ENCODE measurements around the gene NDUFB6.
"Not testable (repeated sequence)": the region's sequence is repeated elsewhere in the genome, so short reads cannot be mapped to it uniquely, and the experiment has no call there.

The NDUFB6 gene

DNA sequence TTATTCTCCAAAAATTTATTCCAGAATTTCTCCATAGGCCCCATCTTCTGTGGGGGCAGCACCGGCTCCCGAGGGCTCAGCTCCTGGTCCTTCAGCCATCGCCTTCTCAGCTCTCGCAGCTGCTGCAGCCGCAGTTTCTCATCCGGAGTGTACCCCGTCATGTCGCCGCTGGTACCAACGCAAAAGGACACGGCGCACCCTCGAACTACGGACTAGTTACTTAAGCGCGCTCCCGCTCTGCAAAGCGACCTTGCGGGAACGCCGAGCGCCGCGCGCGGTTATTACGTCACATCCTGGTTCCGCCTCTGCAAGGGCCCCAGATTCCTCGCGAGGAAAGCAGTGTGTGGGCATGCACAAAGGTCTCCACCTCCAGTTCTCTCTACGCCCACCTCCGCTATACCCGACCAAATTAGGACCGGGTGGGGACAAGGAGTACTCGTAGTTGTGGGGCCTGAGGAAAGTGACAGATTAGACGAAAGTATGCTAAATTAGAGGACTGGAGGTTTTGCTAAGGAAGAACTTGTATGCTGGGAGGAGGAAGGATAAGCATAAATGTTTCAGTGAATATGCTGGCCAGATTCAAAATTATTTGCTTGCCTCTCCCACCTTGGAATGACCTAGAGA, at the start of gene NDUFB6:
Gene NDUFB6, minus strand, starts transcription at position 260 of the 624 bp plus-strand sequence. Its CDS starts 99 bp downstream, at position 161.
- H3K4me1 Mint-ChIP-seq, result peaks cover 13% of the 10 kb centered on the region

DNA sequence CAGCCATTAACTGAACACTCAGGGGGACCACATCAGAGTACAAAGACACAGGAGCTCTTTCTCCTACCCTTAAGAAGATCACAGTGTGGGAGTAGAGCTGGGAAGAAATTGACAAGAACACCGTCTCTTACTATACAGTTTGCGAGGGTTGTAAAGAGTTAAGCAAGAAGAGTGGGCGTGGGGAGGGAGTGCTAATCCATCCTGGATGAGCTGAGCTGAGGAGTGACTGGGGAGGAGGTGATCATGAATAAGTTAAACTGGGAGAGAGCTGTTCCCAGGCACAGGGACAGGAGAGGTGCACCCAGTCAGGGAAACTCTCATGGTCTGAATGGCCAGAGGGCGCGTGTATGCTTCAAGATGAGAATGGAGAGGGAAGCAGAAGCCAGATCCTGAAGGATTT, 45.3 kb upstream of the NDUFB6 start:
- Mint-ChIP-seq H3K36me3 (no peaks in the 10 kb centered on the region), H3K27ac (no peak overlapping the region), H3K4me3 (no peak overlapping the region), H3K9me3 (no peaks in the 10 kb centered on the region), H3K27me3 (peaks cover 10% of the 10 kb centered on the region), H3K4me1 (no peaks in the 10 kb centered on the region)
- DNase-seq (ENCODE audit: low spot score in 2 of 2), result no peak
- ATAC-seq (ENCODE audit: low read depth), result no peak

More for the DNA sequence above, at the start of gene NDUFB6:
- H3K4me3 Mint-ChIP-seq, result peak within 1 kb of the TSS; percentile 98
- no peaks in the 10 kb centered on the region for H3K27me3 Mint-ChIP-seq
- no peaks in the 10 kb centered on the region for H3K9me3 Mint-ChIP-seq
- H3K27ac Mint-ChIP-seq, result peak within 1 kb of the TSS; percentile 93
- peak; percentile 84 for ATAC-seq (ENCODE audit: low read depth)
- DNase-seq (ENCODE audit: low spot score in 2 of 2), result peak; percentile 89 to 94
- peaks cover 7% of the 10 kb centered on the region for H3K36me3 Mint-ChIP-seq

DNA sequence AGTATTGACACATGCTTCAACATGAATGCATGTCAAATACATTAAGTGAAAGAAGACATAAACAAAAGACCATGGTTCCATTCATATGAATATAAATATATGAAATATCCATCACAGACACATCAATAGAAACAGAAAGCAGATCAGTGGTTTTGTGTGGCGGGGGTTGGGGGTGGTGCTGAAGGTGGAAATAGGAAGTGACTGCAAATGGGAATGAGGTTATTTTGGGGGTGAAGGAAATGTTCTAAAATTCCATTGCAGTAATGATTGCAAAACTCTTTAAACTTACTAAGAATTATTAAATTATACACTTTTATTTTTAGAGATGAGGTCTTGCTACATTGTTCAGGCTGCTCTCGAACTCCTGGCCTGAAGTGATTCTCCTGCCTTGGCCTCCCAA, 33.9 kb upstream of the NDUFB6 start:
- peaks cover 8% of the 10 kb centered on the region for H3K4me1 Mint-ChIP-seq
- H3K36me3 Mint-ChIP-seq, result peaks cover 2% of the 10 kb centered on the region
- ATAC-seq (ENCODE audit: low read depth) (no peak), DNase-seq (ENCODE audit: low spot score in 2 of 2) (no peak)
- H3K27ac Mint-ChIP-seq, result no peak overlapping the region
- peaks cover 3% of the 10 kb centered on the region for H3K27me3 Mint-ChIP-seq
- peaks cover 2% of the 10 kb centered on the region for H3K9me3 Mint-ChIP-seq
- no peak overlapping the region for H3K4me3 Mint-ChIP-seq

DNA sequence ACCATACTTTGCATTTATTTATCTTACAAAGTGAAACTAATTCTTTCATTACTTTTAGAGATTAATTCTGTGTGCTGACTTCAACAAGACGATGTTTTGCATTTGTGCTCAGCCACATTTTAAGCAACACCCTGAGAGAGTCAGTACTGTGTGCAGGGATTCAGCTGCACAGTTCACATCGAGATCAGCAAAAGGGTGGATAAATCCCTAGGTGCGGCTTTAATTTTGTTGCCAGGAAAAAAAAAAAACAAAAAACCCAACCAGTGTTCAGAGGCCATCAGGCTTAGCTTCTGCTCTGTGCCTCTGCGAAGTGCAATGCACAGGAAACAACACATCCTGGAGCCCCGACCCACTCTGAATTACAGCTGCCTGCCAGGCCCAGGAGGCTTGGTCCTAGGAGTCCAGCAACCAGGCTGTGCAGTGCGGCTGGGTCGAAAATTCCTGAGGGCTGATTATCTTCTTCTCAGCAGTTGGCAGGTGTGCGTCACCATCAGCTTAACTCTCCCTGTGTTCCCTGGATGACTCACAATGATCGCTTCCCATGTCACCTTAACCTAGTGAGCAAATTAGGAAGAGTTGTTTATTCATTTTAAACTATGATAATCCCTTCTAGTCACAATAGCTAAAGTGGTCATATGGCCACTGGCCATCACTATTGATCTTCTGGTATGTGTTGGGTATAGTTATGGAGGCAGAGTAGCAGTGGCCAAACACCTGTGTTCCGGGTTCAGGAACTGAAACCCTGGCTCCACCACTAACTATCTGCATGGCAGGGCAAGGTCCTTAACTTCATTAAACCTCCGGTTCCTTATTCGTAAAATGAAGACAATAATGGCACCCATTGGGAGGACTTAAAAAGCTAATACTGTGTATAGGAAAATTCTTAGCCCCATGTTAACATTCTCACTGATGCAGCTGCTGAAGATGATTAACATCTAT, 31.2 kb upstream of the NDUFB6 start:
- H3K27me3 Mint-ChIP-seq, result no peaks in the 10 kb centered on the region
- DNase-seq (ENCODE audit: low spot score in 2 of 2) (peak in 1 of 2 donors; percentile 17), ATAC-seq (ENCODE audit: low read depth) (peak; percentile 95)
- H3K36me3 Mint-ChIP-seq, result peaks cover 2% of the 10 kb centered on the region
- H3K27ac Mint-ChIP-seq, result peak overlapping the region; percentile 64
- H3K4me1 Mint-ChIP-seq, result peaks cover 14% of the 10 kb centered on the region
- H3K4me3 Mint-ChIP-seq, result peak overlapping the region; percentile 74
- peaks cover 2% of the 10 kb centered on the region for H3K9me3 Mint-ChIP-seq

DNA sequence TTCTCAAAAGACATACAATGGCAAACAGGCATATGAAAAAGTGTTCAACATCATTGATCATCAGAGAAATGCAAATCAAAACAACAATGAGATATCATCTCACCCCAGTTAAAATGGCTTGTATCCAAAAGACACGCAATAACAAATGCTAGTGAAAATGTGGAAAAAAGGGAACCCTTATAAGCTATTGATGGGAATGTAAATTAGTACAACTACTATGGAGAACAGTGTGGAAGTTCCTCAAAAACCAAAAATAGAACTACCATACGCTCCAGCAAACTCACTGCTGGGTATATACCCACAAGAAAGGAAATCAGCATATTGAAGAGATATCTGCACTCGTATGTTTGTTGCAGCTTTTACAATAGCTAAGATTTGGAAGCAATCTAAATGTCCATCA, 26.1 kb upstream of the NDUFB6 start:
- H3K36me3 Mint-ChIP-seq; H3K27me3 Mint-ChIP-seq; ATAC-seq (ENCODE audit: low read depth); H3K9me3 Mint-ChIP-seq; H3K27ac Mint-ChIP-seq; DNase-seq (ENCODE audit: low spot score in 2 of 2); H3K4me3 Mint-ChIP-seq: not testable (repeated sequence)
- peaks cover 10% of the 10 kb centered on the region for H3K4me1 Mint-ChIP-seq

DNA sequence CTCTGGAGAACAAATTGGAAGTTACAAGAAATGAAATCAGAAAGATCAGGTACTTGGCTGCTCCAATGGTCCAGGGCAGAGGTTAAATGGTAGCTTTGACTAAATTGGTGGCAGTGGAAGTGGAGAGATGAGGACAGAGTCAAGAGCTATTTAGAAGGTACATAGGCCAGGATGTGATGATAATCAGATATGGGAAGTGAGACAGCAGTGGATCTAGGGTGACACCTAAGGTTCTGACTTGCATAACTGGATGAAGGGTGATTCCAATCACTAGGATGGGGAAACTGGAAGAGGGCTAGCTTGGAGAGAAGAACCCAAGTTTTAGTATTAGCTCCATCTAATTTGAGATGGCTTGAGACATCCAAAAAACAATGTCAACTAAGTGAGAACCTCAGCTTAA, 24.0 kb upstream of the NDUFB6 start:
- Mint-ChIP-seq H3K27ac (no peak overlapping the region), H3K4me1 (peaks cover 10% of the 10 kb centered on the region), H3K36me3 (no peaks in the 10 kb centered on the region), H3K4me3 (no peak overlapping the region), H3K9me3 (no peaks in the 10 kb centered on the region), H3K27me3 (peaks cover 2% of the 10 kb centered on the region)
- DNase-seq (ENCODE audit: low spot score in 2 of 2) (no peak), ATAC-seq (ENCODE audit: low read depth) (no peak)

DNA sequence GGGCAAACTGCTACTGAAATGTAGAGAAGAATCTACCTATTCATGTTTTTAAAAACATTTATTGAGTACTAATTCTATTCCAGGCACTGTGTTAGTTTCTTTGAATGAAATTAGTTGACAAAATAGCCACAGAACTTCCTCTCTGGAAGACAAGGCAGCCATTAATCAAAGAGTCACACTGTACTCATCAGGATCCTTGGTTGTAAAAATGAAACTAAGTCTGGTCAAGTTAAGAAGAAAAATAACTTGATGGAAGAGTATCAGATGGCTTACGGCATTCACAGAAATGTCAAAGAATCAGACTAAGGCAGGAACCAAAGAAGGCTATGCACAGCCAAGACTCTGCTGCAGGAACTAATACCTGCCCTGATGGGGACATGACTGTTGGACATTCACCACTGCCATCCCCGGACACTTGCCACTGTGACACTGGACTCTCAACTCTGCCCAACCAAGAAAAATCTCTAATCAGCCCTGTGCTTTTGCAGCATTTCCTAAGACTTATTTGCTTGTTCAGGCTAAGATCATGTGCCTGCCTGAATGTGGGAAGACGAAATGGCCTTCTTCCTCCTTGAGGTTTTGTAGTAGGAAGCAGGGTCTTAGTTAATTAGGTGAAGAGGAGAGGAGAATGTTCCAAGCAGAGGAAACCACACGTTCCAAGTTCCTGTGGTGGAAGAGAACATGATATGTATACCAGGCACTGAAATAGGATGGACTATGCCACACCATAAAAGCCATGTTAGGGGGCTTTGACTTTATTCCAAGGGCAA, 23.3 kb upstream of the NDUFB6 start:
- H3K27me3 Mint-ChIP-seq, result peaks cover 2% of the 10 kb centered on the region
- DNase-seq (ENCODE audit: low spot score in 2 of 2), result no peak
- H3K36me3 Mint-ChIP-seq, result no peaks in the 10 kb centered on the region
- no peak overlapping the region for H3K27ac Mint-ChIP-seq
- no peaks in the 10 kb centered on the region for H3K9me3 Mint-ChIP-seq
- no peak for ATAC-seq (ENCODE audit: low read depth)
- H3K4me1 Mint-ChIP-seq, result peaks cover 10% of the 10 kb centered on the region
- no peak overlapping the region for H3K4me3 Mint-ChIP-seq

DNA sequence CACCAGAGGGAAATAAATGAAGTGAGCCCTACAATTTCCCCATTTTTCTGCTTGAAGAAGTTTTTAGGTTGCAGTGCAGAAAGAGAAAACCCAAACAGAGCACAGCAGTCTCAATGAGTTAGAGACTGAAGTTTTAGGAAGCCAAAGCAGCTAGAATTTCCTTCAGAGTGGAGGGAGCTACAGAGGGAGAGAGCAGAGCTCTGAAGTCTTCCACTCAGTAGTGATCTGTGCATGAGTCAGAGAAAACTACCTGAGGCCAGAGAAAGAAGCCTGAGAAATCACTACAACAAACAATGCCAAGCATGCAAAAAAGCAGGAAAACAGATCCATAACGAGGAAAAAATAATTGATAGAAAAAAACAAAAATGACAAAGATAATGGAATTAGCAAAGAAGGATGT, 17.9 kb upstream of the NDUFB6 start:
- ATAC-seq (ENCODE audit: low read depth) (no peak), DNase-seq (ENCODE audit: low spot score in 2 of 2) (no peak)
- Mint-ChIP-seq H3K4me1 (no peaks in the 10 kb centered on the region), H3K9me3 (no peaks in the 10 kb centered on the region), H3K4me3 (no peak overlapping the region), H3K27ac (no peak overlapping the region), H3K36me3 (no peaks in the 10 kb centered on the region), H3K27me3 (peaks cover 6% of the 10 kb centered on the region)

DNA sequence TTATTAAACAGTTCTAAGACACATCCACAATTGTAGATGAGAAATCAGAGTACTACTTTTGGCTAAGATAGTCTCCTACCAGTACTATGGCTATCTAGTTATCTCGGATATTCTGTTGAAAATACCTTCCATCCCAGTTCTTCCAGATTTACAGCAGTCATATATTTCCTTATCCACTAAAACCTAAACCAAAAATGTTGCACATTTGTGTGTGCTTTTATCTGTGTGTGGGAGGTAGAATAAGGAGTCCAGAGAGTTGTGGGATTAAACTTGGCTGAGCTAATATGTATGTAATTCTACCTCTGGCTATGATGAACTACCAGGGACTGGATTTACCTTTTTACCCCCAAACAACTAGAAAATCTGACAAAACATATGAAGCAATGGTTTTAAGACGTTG, 17.5 kb upstream of the NDUFB6 start:
- Mint-ChIP-seq H3K4me1 (no peaks in the 10 kb centered on the region), H3K4me3 (no peak overlapping the region), H3K27me3 (peaks cover 8% of the 10 kb centered on the region), H3K9me3 (no peaks in the 10 kb centered on the region), H3K36me3 (no peaks in the 10 kb centered on the region), H3K27ac (no peak overlapping the region)
- ATAC-seq (ENCODE audit: low read depth) (no peak), DNase-seq (ENCODE audit: low spot score in 2 of 2) (no peak)

DNA sequence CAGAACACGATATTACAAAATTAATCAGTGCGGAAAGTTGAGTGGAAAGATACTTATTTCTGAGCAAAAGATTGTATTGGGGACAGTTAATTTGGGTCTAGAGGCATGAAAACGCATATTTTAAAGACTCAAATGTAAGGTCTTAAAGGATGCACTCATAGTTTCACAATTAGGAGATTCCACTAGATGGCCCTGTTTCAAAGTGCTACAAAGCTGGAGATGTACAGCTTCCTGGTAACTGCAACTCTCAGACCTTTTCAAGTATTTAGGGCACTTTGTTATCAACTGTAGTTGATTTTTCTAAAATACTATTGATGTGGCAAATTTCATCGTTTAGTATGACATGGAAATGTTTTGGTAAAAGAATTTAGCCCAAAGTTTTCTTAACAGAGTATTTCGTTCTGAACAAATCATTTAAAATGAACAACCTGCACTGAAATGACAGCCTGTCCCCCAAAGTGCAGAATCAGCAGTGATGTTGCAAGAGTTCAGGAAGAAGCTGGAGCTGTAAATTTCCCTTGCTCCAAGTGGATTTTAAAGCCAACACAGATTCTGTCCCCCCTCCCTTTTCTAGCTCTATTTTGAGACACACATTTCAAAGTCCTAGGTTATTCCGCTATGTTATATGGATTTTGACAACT, 16.2 kb upstream of the NDUFB6 start:
- no peak overlapping the region for H3K27ac Mint-ChIP-seq
- ATAC-seq (ENCODE audit: low read depth), result peak; percentile 60

DNA sequence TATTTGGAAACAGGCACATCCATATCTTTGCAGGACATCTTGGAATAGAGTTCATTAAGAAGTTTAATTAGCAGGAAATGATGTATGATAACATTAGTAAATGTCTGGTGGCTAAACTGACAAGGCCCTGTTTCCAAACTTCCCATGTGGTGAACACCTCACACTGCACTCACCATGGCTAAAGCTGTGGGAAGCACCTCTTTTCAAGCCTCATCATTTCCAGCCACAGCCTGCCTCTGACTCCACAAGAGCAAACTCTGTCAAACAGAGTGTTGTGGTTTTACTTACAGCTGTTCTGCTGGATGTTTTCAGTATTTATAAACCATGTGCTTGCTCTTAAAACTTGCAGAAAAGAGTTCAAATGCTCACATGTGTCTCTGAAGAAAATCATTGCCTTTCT, 14.9 kb upstream of the NDUFB6 start:
- H3K4me1 Mint-ChIP-seq, result no peaks in the 10 kb centered on the region
- H3K27me3 Mint-ChIP-seq, result peaks cover 9% of the 10 kb centered on the region
- H3K27ac Mint-ChIP-seq, result no peak overlapping the region
- H3K4me3 Mint-ChIP-seq, result no peak overlapping the region
- H3K9me3 Mint-ChIP-seq, result no peaks in the 10 kb centered on the region
- ATAC-seq (ENCODE audit: low read depth) (no peak), DNase-seq (ENCODE audit: low spot score in 2 of 2) (no peak)
- no peaks in the 10 kb centered on the region for H3K36me3 Mint-ChIP-seq

More for the DNA sequence above, 16.2 kb upstream of the NDUFB6 start:
- Mint-ChIP-seq H3K36me3 (no peaks in the 10 kb centered on the region), H3K4me1 (no peaks in the 10 kb centered on the region), H3K9me3 (no peaks in the 10 kb centered on the region), H3K4me3 (no peak overlapping the region), H3K27me3 (peaks cover 9% of the 10 kb centered on the region)
- DNase-seq (ENCODE audit: low spot score in 2 of 2), result no peak

DNA sequence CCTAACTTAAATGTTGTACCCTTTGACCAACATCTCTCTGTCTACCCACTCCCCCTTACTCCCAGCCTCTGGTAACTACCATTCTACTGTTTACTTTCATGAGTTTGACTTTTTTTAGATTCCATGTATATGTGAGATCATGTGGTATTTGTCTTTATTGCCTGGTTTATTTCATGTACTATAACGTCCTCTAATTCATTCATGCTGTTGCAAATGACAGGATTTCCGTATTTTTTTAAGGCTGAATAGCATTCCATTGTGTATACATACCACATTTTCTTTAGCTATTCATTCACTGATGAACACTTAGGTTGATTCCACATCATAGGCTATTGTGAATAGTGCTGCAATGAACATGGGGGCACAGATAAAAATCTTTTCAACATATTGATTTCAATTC, 11.8 kb upstream of the NDUFB6 start:
- Mint-ChIP-seq H3K4me3 (no peak overlapping the region), H3K27me3 (peaks cover 11% of the 10 kb centered on the region), H3K36me3 (no peaks in the 10 kb centered on the region), H3K27ac (no peak overlapping the region), H3K4me1 (no peaks in the 10 kb centered on the region), H3K9me3 (no peaks in the 10 kb centered on the region)
- no peak for ATAC-seq (ENCODE audit: low read depth)
- no peak for DNase-seq (ENCODE audit: low spot score in 2 of 2)

DNA sequence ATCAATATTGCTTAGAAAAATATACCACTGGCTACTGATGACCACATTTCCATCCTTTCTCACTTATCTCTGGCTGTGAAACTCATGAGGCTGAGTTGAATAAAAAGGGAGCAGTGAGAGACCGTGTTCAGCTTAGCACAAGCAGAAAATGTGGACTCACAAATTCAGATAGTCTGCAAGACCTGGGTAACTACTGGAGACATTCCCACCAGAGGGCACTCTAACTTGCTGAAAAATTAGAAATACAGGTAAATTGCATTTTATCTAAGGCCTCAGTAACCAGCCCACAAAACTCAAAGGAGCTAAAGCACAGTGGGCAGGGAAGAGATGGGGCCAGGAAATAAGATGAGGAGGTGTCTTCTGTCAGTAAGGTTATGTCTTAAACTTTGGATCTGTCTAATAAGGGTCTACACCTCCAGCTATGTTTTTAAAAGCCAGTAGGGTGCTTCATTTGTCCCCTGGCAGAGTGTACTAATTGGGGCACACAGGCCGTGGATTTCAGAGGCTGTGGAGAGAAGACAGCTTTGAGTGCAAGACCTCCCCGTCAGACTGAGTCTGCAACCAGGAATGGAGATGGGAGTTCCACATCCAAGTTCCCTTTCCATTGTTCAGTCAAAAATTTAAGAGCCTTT, 8.7 kb upstream of the NDUFB6 start:
- Mint-ChIP-seq H3K4me3 (no peak overlapping the region), H3K27ac (no peak overlapping the region), H3K27me3 (peaks cover 5% of the 10 kb centered on the region), H3K36me3 (no peaks in the 10 kb centered on the region), H3K9me3 (no peaks in the 10 kb centered on the region), H3K4me1 (no peaks in the 10 kb centered on the region)
- DNase-seq (ENCODE audit: low spot score in 2 of 2), result peak in 1 of 2 donors; percentile 52
- peak; percentile 57 for ATAC-seq (ENCODE audit: low read depth)

Measured in memory B cell (primary cell).